K562 (cell line): Measurements from ENCODE around the gene KLRC4. TPM values are rescaled to one million over a fixed set of nuclear protein-coding genes. Genes with fewer than 3 reads are reported as not detected.

Source experiments
- ATAC-seq: fragments of 200-7000 bp; cut with Tn5 transposase; 3 replicates; pipeline ENCODE4 v1.9.1; 2020; ENCODE audit warnings: moderate library complexity
- BruUV-seq: library from RNA; stranded (reverse); fragments of 400-500 nt; replicated peaks from 2 replicates; lab custom pipeline; 2021; lab: Mats Ljungman, UMichigan
- CTCF ChIA-PET: fragments of 300-600 bp; formaldehyde crosslinking; extraction: SDS; loops from one replicate; lab custom pipeline; 2021; ENCODE audit warnings: low intra/inter-chr PET ratio; lab: Yijun Ruan, JAX
- POLR2A ChIA-PET: fragments of 300-600, 350-650 bp; sonication (Branson Sonifier 250); formaldehyde crosslinking; extraction: SDS; loops from one replicate; lab custom pipeline; 2021; ENCODE audit warnings: antibody characterized with exemption, inconsistent platforms; lab: Yijun Ruan, JAX
- DNase-seq, 4 experiments: peaks; one replicate each; pipeline versions ENCODE4 v3.0.0 to v3.0.0-alpha.2; 2011 to 2018; ENCODE audit warnings: low spot score in 3 of 4, mixed read lengths in 3 of 4; ENCODE audit errors: extremely low read depth in 1 of 4
- FAIRE-seq: peaks from 2 replicates; lab custom pipeline; 2011; peaks lifted over from hg19 to GRCh38; lab: Jason Lieb, UNC
- H2AFZ ChIP-seq: 2 replicates; pipeline ENCODE4 v1.6.0; 2011; ENCODE audit warnings: low read depth, low read length, control low read depth, inconsistent platforms
- H3K27ac ChIP-seq: fragments of 200-600 bp; 3 replicates; pipeline ENCODE4 v1.8.0; 2011; ENCODE audit warnings: low read depth, mild to moderate bottlenecking, control low read depth, inconsistent platforms, low read length, moderate library complexity, mixed read lengths; ENCODE audit errors: extremely low read depth
- H3K27me3 ChIP-seq, 2 experiments: fragments of 300-600 bp in 1 of 2; 2 replicates in 1 of 2; 3 replicates in 1 of 2; pipeline versions ENCODE4 v1.6.0 to v1.8.0; 2011; ENCODE audit warnings: inconsistent platforms in 2 of 2, low read length in 2 of 2, mild to moderate bottlenecking in 1 of 2, mixed read lengths in 1 of 2, moderate library complexity in 1 of 2; ENCODE audit not compliant: control insufficient read depth in 2 of 2, insufficient read depth in 2 of 2
- H3K36me3 ChIP-seq: fragments of 300-600 bp; 3 replicates; pipeline ENCODE4 v1.8.0; 2011; ENCODE audit warnings: mild to moderate bottlenecking, low read length, inconsistent platforms; ENCODE audit not compliant: control insufficient read depth, insufficient read depth
- H3K4me1 ChIP-seq, 2 experiments: fragments of 200-600 bp in 1 of 2; replicated peaks in 1 of 2; 2 replicates in 1 of 2; 3 replicates in 1 of 2; pipeline versions ENCODE4 v1.5.1 to v1.8.0; 2011; ENCODE audit warnings: inconsistent platforms in 2 of 2, low read length in 2 of 2, mild to moderate bottlenecking in 1 of 2, mixed read lengths in 1 of 2, moderate library complexity in 1 of 2; ENCODE audit not compliant: control insufficient read depth in 2 of 2, insufficient read depth in 2 of 2
- H3K4me2 ChIP-seq: 2 replicates; pipeline ENCODE4 v1.6.1; 2011; ENCODE audit warnings: low read length, control low read depth, inconsistent platforms, mixed read lengths; ENCODE audit not compliant: insufficient read depth
- H3K4me3 ChIP-seq: fragments of 200-600 bp; sonication (generic), shearing (Covaris generic); 2 replicates; pipeline ENCODE4 v1.5.1; 2016; ENCODE audit warnings: control low read depth, inconsistent platforms
- H3K79me2 ChIP-seq: fragments of 200-600 bp; 3 replicates; pipeline ENCODE4 v1.8.0; 2011; ENCODE audit warnings: low read length, inconsistent platforms; ENCODE audit not compliant: control insufficient read depth, insufficient read depth
- H3K9ac ChIP-seq, 2 experiments: 2 replicates each; pipeline versions ENCODE4 v1.6.0 to v1.6.1; 2011; ENCODE audit warnings: low read depth in 2 of 2, low read length in 2 of 2, control low read depth in 1 of 2, inconsistent platforms in 1 of 2, mild to moderate bottlenecking in 1 of 2, mixed read lengths in 1 of 2; ENCODE audit not compliant: insufficient read depth in 1 of 2
- H3K9me1 ChIP-seq: one replicate; pipeline ENCODE4 v1.6.0; 2011; ENCODE audit warnings: inconsistent platforms, mild to moderate bottlenecking, low read length, moderate library complexity; ENCODE audit not compliant: control insufficient read depth, insufficient read depth
- H3K9me3 ChIP-seq: replicated peaks from 2 replicates; pipeline ENCODE4 v1.5.1; 2011; ENCODE audit warnings: low read depth, low read length, inconsistent platforms; ENCODE audit not compliant: control insufficient read depth, insufficient read depth
- H4K20me1 ChIP-seq: replicated peaks from 2 replicates; pipeline ENCODE4 v1.6.1; 2011; ENCODE audit warnings: low read length, inconsistent platforms, mixed read lengths; ENCODE audit not compliant: control insufficient read depth, insufficient read depth
- ZNF124 ChIP-seq: sonication (generic); formaldehyde crosslinking; IDR thresholded peaks from 2 replicates; pipeline ENCODE4 v1.8.1; 2022; ENCODE audit warnings: missing genetic modification reagents
- ZNF143 ChIP-seq: sonication (generic); formaldehyde crosslinking; IDR thresholded peaks from 2 replicates; pipeline ENCODE4 v1.9.0; 2022; ENCODE audit warnings: mild to moderate bottlenecking, missing genetic modification reagents
- WGBS: fragments of 100-300 bp; shearing (Covaris generic); methylation state at CpG from one replicate; pipeline ENCODE4 v1.1.6; 2016; ENCODE audit warnings: low coverage, mixed read lengths; ENCODE audit not compliant: insufficient coverage; ENCODE audit errors: missing lambda C conversion rate; 5-methylcytosine and 5-hydroxymethylcytosine counted together
- in situ Hi-C: fragments of 300-500 bp; cut with MboI; formaldehyde crosslinking; loops from 4 replicates; pipeline ENCODE4 v1.15.0; 2018; ENCODE audit warnings: inconsistent platforms, mixed read lengths
- intact Hi-C: fragments of 100-400 bp; cut with micrococcal nuclease; formaldehyde crosslinking; loops from 2 replicates; pipeline ENCODE4 v1.14.2; 2022
- polyA plus RNA-seq, 8 experiments: library from polyadenylated mRNA; depleted of rRNA in 4 of 8; stranded (reverse) in 5 of 8; unstranded in 3 of 8; fragments of >200 nt; fragmentation: Nextera tagmentation in 2 of 8; fragmentation: Illumina TruSeq in 1 of 8; extraction: Ambion mirVana in 2 of 8; extraction: Trizol in 1 of 8; gene quantifications; 2 replicates each; pipeline versions ENCODE4 v1.2.1 to v1.2.3, GENCODE V29; 2011 to 2014; ENCODE audit warnings: inconsistent platforms in 1 of 8, missing spikeins in 1 of 8
- total RNA-seq, 7 experiments: library from RNA; depleted of rRNA in 6 of 7; stranded (reverse); fragments of >200 nt in 6 of 7; fragmentation: Illumina TruSeq in 2 of 7; extraction: Trizol in 2 of 7; gene quantifications; 2 replicates each; pipeline versions ENCODE4 v1.2.1 to v1.2.3, GENCODE V29; 2011 to 2021; ENCODE audit warnings: low replicate concordance in 1 of 7
- TF ChIP-seq, protein P1 (sequence below), 2 experiments: IDR thresholded peaks; 2 replicates each; pipeline ENCODE4 v1.6.1; 2012; ENCODE audit warnings: improper control_type of control experiment in 2 of 2, low read depth in 2 of 2, low read length in 2 of 2, borderline replicate concordance in 1 of 2
- TF ChIP-seq, protein P2 (sequence below): fragments of 250-450 bp; sonication (Bioruptor Pico); IDR thresholded peaks from 2 replicates; pipeline ENCODE4 v1.4.0; 2020
- TF ChIP-seq, protein P3 (sequence below): fragments of 450-650 bp; IDR thresholded peaks from 2 replicates; pipeline ENCODE4 v1.6.1; 2016; ENCODE audit warnings: low read depth

The KLRC4 gene
- total and polyA plus RNA-seq, 9 of the 15 experiments (the other 6 are each of a cell fraction or from before 2014, with no cell fraction given): 0.17 TPM; not detected in 8

DNA sequence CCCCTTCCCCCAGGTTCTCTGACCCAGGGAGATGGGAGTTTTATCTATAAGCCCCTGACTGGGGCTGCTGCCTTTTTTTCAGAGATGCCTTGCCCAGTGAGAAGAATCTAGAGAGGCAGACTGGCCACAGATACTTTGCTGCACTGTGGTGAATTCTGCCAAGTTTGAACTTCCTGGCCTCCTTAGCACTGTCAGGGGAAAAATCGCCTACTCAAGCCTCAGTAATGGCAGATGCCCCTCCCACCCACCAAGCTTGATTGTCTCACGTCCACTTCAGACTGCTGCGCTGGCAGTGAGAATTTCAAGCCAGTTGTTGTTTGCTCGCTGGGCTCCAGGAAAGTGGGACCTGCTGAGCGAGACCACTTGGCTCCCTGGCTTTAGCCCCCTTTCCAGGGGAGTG lies 51.4 kb downstream of the KLRC4 start:
- in situ Hi-C loops (no loop called here), intact Hi-C loops (no loop called here)
- no peaks in the 10 kb centered on the region for H3K36me3 ChIP-seq
- no peak overlapping the region for H2AFZ ChIP-seq
- no peaks in the 10 kb centered on the region for H3K79me2 ChIP-seq
- H3K27me3 ChIP-seq: no peaks in the 10 kb centered on the region
- WGBS: 71% methylated on average over 4 of the region's 5 CpGs
- no peaks in the 10 kb centered on the region for H3K9me3 ChIP-seq
- no peak overlapping the region for H3K4me3 ChIP-seq
- BruUV-seq: no TSS peak
- H3K9ac ChIP-seq: no peak overlapping the region
- H3K9me1 ChIP-seq: no peaks in the 10 kb centered on the region
- ChIA-PET CTCF (no interaction called here), POLR2A (no interaction called here)
- no peaks in the 10 kb centered on the region for H4K20me1 ChIP-seq
- no peak overlapping the region for H3K4me2 ChIP-seq
- H3K4me1 ChIP-seq: peaks cover 0 to 15% of the 10 kb centered on the region in 2 experiments; a peak in 4 of 5 replicates
- FAIRE-seq: no peak
- no peak overlapping the region for H3K27ac ChIP-seq
- ATAC-seq: no peak
- DNase-seq: no peak
- TF ChIP-seq, protein P1, sequence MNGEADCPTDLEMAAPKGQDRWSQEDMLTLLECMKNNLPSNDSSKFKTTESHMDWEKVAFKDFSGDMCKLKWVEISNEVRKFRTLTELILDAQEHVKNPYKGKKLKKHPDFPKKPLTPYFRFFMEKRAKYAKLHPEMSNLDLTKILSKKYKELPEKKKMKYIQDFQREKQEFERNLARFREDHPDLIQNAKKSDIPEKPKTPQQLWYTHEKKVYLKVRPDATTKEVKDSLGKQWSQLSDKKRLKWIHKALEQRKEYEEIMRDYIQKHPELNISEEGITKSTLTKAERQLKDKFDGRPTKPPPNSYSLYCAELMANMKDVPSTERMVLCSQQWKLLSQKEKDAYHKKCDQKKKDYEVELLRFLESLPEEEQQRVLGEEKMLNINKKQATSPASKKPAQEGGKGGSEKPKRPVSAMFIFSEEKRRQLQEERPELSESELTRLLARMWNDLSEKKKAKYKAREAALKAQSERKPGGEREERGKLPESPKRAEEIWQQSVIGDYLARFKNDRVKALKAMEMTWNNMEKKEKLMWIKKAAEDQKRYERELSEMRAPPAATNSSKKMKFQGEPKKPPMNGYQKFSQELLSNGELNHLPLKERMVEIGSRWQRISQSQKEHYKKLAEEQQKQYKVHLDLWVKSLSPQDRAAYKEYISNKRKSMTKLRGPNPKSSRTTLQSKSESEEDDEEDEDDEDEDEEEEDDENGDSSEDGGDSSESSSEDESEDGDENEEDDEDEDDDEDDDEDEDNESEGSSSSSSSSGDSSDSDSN (IDR thresholded peaks at IDR 0.05; ENCODE audit: borderline replicate concordance in 1 of 2, low read depth in 2 of 2, low read length in 2 of 2): no peak
- TF ChIP-seq ZNF143 (CRISPR knock-in tag) (no peak), ZNF124 (CRISPR knock-in tag) (no peak)
- TF ChIP-seq, protein P2, sequence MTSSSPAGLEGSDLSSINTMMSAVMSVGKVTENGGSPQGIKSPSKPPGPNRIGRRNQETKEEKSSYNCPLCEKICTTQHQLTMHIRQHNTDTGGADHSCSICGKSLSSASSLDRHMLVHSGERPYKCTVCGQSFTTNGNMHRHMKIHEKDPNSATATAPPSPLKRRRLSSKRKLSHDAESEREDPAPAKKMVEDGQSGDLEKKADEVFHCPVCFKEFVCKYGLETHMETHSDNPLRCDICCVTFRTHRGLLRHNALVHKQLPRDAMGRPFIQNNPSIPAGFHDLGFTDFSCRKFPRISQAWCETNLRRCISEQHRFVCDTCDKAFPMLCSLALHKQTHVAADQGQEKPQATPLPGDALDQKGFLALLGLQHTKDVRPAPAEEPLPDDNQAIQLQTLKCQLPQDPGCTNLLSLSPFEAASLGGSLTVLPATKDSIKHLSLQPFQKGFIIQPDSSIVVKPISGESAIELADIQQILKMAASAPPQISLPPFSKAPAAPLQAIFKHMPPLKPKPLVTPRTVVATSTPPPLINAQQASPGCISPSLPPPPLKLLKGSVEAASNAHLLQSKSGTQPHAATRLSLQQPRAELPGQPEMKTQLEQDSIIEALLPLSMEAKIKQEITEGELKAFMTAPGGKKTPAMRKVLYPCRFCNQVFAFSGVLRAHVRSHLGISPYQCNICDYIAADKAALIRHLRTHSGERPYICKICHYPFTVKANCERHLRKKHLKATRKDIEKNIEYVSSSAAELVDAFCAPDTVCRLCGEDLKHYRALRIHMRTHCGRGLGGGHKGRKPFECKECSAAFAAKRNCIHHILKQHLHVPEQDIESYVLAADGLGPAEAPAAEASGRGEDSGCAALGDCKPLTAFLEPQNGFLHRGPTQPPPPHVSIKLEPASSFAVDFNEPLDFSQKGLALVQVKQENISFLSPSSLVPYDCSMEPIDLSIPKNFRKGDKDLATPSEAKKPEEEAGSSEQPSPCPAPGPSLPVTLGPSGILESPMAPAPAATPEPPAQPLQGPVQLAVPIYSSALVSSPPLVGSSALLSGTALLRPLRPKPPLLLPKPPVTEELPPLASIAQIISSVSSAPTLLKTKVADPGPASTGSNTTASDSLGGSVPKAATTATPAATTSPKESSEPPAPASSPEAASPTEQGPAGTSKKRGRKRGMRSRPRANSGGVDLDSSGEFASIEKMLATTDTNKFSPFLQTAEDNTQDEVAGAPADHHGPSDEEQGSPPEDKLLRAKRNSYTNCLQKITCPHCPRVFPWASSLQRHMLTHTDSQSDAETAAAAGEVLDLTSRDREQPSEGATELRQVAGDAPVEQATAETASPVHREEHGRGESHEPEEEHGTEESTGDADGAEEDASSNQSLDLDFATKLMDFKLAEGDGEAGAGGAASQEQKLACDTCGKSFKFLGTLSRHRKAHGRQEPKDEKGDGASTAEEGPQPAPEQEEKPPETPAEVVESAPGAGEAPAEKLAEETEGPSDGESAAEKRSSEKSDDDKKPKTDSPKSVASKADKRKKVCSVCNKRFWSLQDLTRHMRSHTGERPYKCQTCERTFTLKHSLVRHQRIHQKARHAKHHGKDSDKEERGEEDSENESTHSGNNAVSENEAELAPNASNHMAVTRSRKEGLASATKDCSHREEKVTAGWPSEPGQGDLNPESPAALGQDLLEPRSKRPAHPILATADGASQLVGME (CRISPR knock-in tag): no peak
- TF ChIP-seq, protein P3, sequence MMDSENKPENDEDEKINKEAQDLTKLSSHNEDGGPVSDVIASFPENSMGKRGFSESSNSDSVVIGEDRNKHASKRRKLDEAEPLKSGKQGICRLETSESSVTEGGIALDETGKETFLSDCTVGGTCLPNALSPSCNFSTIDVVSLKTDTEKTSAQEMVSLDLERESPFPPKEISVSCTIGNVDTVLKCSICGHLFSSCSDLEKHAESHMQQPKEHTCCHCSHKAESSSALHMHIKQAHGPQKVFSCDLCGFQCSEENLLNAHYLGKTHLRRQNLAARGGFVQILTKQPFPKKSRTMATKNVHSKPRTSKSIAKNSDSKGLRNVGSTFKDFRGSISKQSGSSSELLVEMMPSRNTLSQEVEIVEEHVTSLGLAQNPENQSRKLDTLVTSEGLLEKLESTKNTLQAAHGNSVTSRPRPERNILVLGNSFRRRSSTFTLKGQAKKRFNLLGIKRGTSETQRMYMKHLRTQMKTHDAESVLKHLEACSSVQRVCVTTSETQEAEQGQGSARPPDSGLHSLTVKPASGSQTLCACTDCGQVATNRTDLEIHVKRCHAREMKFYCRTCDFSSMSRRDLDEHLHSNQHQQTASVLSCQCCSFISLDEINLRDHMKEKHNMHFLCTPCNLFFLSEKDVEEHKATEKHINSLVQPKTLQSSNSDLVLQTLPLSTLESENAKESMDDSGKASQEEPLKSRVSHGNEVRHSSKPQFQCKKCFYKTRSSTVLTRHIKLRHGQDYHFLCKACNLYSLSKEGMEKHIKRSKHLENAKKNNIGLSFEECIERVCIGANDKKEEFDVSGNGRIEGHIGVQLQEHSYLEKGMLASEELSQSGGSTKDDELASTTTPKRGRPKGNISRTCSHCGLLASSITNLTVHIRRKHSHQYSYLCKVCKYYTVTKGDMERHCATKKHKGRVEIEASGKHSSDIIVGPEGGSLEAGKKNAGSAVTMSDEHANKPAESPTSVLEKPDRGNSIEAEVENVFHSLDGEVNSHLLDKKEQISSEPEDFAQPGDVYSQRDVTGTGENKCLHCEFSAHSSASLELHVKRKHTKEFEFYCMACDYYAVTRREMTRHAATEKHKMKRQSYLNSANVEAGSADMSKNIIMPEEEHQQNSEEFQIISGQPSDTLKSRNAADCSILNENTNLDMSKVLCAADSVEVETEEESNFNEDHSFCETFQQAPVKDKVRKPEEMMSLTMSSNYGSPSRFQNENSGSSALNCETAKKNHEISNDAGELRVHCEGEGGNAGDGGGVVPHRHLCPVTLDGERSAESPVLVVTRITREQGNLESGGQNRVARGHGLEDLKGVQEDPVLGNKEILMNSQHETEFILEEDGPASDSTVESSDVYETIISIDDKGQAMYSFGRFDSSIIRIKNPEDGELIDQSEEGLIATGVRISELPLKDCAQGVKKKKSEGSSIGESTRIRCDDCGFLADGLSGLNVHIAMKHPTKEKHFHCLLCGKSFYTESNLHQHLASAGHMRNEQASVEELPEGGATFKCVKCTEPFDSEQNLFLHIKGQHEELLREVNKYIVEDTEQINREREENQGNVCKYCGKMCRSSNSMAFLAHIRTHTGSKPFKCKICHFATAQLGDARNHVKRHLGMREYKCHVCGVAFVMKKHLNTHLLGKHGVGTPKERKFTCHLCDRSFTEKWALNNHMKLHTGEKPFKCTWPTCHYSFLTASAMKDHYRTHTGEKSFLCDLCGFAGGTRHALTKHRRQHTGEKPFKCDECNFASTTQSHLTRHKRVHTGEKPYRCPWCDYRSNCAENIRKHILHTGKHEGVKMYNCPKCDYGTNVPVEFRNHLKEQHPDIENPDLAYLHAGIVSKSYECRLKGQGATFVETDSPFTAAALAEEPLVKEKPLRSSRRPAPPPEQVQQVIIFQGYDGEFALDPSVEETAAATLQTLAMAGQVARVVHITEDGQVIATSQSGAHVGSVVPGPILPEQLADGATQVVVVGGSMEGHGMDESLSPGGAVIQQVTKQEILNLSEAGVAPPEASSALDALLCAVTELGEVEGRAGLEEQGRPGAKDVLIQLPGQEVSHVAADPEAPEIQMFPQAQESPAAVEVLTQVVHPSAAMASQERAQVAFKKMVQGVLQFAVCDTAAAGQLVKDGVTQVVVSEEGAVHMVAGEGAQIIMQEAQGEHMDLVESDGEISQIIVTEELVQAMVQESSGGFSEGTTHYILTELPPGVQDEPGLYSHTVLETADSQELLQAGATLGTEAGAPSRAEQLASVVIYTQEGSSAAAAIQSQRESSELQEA: no peak
